ENCODE measurements around the gene SMIM27. TPM values are rescaled to one million over a fixed set of nuclear protein-coding genes. Genes with fewer than 3 reads are reported as not detected.

The SMIM27 gene
- total and polyA plus RNA-seq, 2 of the 8 experiments (the other 6 are each of a cell fraction or from before 2014, with no cell fraction given) = 3.6 to 18.1 TPM

DNA sequence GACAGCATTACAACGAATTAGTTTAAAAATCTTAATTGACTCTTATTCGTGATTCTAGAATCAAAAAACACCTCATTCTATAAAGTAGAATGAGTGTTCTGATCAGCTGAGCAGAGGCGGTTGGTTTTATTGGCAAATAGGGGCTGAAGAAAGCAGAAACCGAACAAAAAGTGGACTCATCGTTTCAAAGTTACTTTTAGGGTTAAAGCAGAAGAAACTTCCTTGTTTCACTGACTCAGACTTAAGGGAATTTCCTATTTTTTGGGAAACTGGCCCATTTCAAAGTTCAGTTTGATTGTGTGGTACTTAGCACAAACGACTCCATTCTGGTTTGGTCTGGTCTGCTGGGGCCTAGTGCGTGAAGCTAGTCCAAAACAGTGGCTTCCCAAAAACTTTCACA is 21.7 kb downstream of the SMIM27 start:
- Histone ChIP-seq H2AFZ (ENCODE audit: low read length) (no peak overlapping the region), H4K91ac (replicated peaks; ENCODE audit: insufficient read length, low read length) (no peak overlapping the region), H3K79me2 (ENCODE audit: control insufficient read depth in 1 of 2, insufficient read depth in 2 of 2, low read length in 2 of 2) (peaks cover 4 to 33% of the 10 kb centered on the region in 2 experiments; a peak in 3 of 4 replicates), H3K9ac (replicated peaks in 1 of 4; ENCODE audit: extremely low read depth in 1 of 4, low read depth in 3 of 4, low read length in 3 of 4) (no peak overlapping the region), H2BK120ac (replicated peaks; ENCODE audit: low read depth, low read length) (no peak overlapping the region), H3K9me3 (ENCODE audit: insufficient read depth in 2 of 2, low read depth in 1 of 2, low read length in 1 of 2) (no peaks in the 10 kb centered on the region), H4K5ac (ENCODE audit: insufficient read length, low read depth, low read length) (no peak overlapping the region), H2BK20ac (ENCODE audit: low read length) (no peak overlapping the region), H3K23me2 (ENCODE audit: low read depth, low read length) (peaks cover 6% of the 10 kb centered on the region), H3K27me3 (replicated peaks in 1 of 4; ENCODE audit: control insufficient read depth in 3 of 4, extremely low read depth in 1 of 4, insufficient read depth in 3 of 4, low read length in 3 of 4) (no peaks in the 10 kb centered on the region), H4K20me1 (replicated peaks in 1 of 2; ENCODE audit: control insufficient read depth in 1 of 2, insufficient read depth in 2 of 2, low read length in 2 of 2) (peaks cover 0 to 4% of the 10 kb centered on the region in 2 experiments), H3K4ac (replicated peaks; ENCODE audit: insufficient read length, low read depth, low read length) (no peak overlapping the region), H3K4me3 (ENCODE audit: extremely low read depth in 1 of 4, insufficient read depth in 2 of 4, low read depth in 3 of 4, low read length in 4 of 4) (peak overlapping the region in 1 of 4 experiments; percentile 97; a peak in 2 of 8 replicates), H3K14ac (ENCODE audit: insufficient read length) (no peak overlapping the region), H2BK15ac (ENCODE audit: low read length) (no peak overlapping the region), H3K4me2 (ENCODE audit: insufficient read depth in 1 of 2, low read depth in 2 of 2, low read length in 2 of 2) (peak overlapping the region; percentile 82 to 89; a peak in 2 of 4 replicates), H3K79me1 (ENCODE audit: low read depth, low read length) (peaks cover 4% of the 10 kb centered on the region; the same call in 1 of the 2 replicates), H3K23ac (ENCODE audit: insufficient read length) (no peak overlapping the region), H2AK5ac (ENCODE audit: low read depth, low read length) (no peak overlapping the region), H3K18ac (ENCODE audit: extremely low read depth, low read length) (no peak overlapping the region), H3K27ac (ENCODE audit: low read depth, low read length) (no peak overlapping the region), H3K36me3 (ENCODE audit: control insufficient read depth in 2 of 4, insufficient read depth in 4 of 4, low read length in 3 of 4) (peaks cover 0 to 5% (median 0%) of the 10 kb centered on the region in 4 experiments; a peak in 1 of 8 replicates), H2BK12ac (ENCODE audit: low read depth, low read length) (no peak overlapping the region), H4K8ac (ENCODE audit: extremely low read depth, insufficient read depth, low read length) (no peak overlapping the region), H3K56ac (replicated peaks; ENCODE audit: insufficient read length, low read depth, low read length) (no peak overlapping the region), H3K4me1 (replicated peaks in 1 of 4; ENCODE audit: control insufficient read depth in 3 of 4, insufficient read depth in 4 of 4, low read length in 3 of 4) (peaks cover 0 to 4% (median under 1%) of the 10 kb centered on the region in 4 experiments; a peak in 2 of 7 replicates), H2BK5ac (ENCODE audit: low read depth, low read length) (no peak overlapping the region)
- FAIRE-seq (no peak), DNase-seq (ENCODE audit: low read depth in 1 of 2, low spot score in 2 of 2) (no peak)
- ChIA-PET POLR2A (ENCODE audit: partially characterized antibody) (interaction anchor here (1.0 to 3.8 kb wide), 4 partner anchors 23 to 195 kb away, joined by 3 to 24 read pairs (median 6); partner anchors contain the start of genes RIGI, SMIM27 and TOPORS), CTCF (ENCODE audit: partially characterized antibody) (interaction anchor here (0.6 to 12.2 kb wide), 8 partner anchors 8 to 310 kb away, joined by 3 to 248 read pairs (median 4); no protein-coding TSS in a partner anchor)
- WGBS, 2 experiments (ENCODE audit: extremely low coverage in 1 of 2, insufficient coverage in 1 of 2, insufficient read length in 1 of 2, insufficient replicate concordance in 2 of 2, low coverage in 1 of 2, low lambda C conversion rate in 2 of 2, missing lambda C conversion rate in 1 of 2) = 88% methylated on average over 7 of the region's 7 CpGs; no CpG with 5 or more reads in 1 of the 2 experiments
- TF ChIP-seq KDM4A (IDR thresholded peaks at IDR 0.05; ENCODE audit: low read depth, low read length, severe bottlenecking) (no peak), YY1 (IDR thresholded peaks at IDR 0.05; ENCODE audit: low read depth, low read length) (no peak)

Data from H1 (cell line).